Chondrocyte (in vitro differentiated cells): ENCODE data around the gene CELF2. TPM values are rescaled to one million over a fixed set of nuclear protein-coding genes. Genes with fewer than 3 reads are reported as not detected.

Experiments used
- DNase-seq: peaks from one replicate; pipeline ENCODE4 v3.0.0; 2021; ENCODE audit warnings: mixed read lengths, low spot score
- H3K27ac Mint-ChIP-seq: one replicate; pipeline ENCODE4 v1.8.0; 2021; ENCODE audit warnings: mild to moderate bottlenecking, moderate library complexity, mixed read lengths; ENCODE audit not compliant: unreplicated experiment
- H3K27me3 Mint-ChIP-seq: 2 replicates; pipeline ENCODE4 v1.8.0; 2021; ENCODE audit warnings: low read depth, mixed read lengths
- H3K36me3 Mint-ChIP-seq: 2 replicates; pipeline ENCODE4 v1.8.0; 2021; ENCODE audit warnings: low read depth, mixed read lengths
- H3K4me1 Mint-ChIP-seq: 2 replicates; pipeline ENCODE4 v1.8.0; 2021; ENCODE audit warnings: low read depth, mild to moderate bottlenecking, mixed read lengths
- H3K4me3 Mint-ChIP-seq: one replicate; pipeline ENCODE4 v1.8.0; 2021; ENCODE audit warnings: mild to moderate bottlenecking, moderate library complexity, mixed read lengths; ENCODE audit not compliant: unreplicated experiment
- H3K9me3 Mint-ChIP-seq: 2 replicates; pipeline ENCODE4 v1.8.0; 2021; ENCODE audit warnings: low read depth, mixed read lengths
- CTCF ChIP-seq: fragments of 200-600 bp; sonication (generic); IDR thresholded peaks from 2 replicates; pipeline ENCODE4 v1.5.0; 2021; ENCODE audit warnings: antibody characterized with exemption, mild to moderate bottlenecking, moderate library complexity
- total RNA-seq: library from RNA; stranded (reverse); gene quantifications from 3 replicates; pipeline ENCODE4 v1.2.1, GENCODE V29; 2021

The CELF2 gene
- total RNA-seq, 1 donor from 2014 or later = 44.3 TPM

GRCh38 chr10:11329062-11329673 is 311.5 kb downstream of the CELF2 start:
- Mint-ChIP-seq H3K36me3 (peaks cover 9% of the 10 kb centered on the region), H3K27me3 (no peaks in the 10 kb centered on the region), H3K9me3 (no peaks in the 10 kb centered on the region), H3K27ac (peak overlapping the region; percentile 19), H3K4me1 (peaks cover 20% of the 10 kb centered on the region), H3K4me3 (no peak overlapping the region)
- no peak for TF ChIP-seq CTCF
- DNase-seq = no peak

- Mint-ChIP-seq H3K9me3 (no peaks in the 10 kb centered on the region), H3K4me3 (no peak overlapping the region)
- DNase-seq = no peak
Measured at GRCh38 chr10:11330383-11331045, 312.8 kb downstream of the CELF2 start.

GRCh38 chr10:11331046-11331577 is 313.4 kb downstream of the CELF2 start:
- no peak overlapping the region for H3K27ac Mint-ChIP-seq

More at GRCh38 chr10:11330383-11331045, 312.8 kb downstream of the CELF2 start:
- no peak overlapping the region for H3K27ac Mint-ChIP-seq
- no peaks in the 10 kb centered on the region for H3K27me3 Mint-ChIP-seq
- TF ChIP-seq CTCF = no peak
- peaks cover 20% of the 10 kb centered on the region for H3K4me1 Mint-ChIP-seq
- peaks cover 16% of the 10 kb centered on the region for H3K36me3 Mint-ChIP-seq

GRCh38 chr10:11331726-11332125 is 314.1 kb downstream of the CELF2 start:
- DNase-seq = no peak
- Mint-ChIP-seq H3K36me3 (peaks cover 14% of the 10 kb centered on the region), H3K27me3 (peaks cover 1% of the 10 kb centered on the region), H3K4me3 (no peak overlapping the region), H3K27ac (no peak overlapping the region), H3K9me3 (no peaks in the 10 kb centered on the region), H3K4me1 (peaks cover 13% of the 10 kb centered on the region)
- no peak for TF ChIP-seq CTCF

More at GRCh38 chr10:11331046-11331577, 313.4 kb downstream of the CELF2 start:
- TF ChIP-seq CTCF = no peak
- Mint-ChIP-seq H3K27me3 (peaks cover under 1% of the 10 kb centered on the region), H3K36me3 (peaks cover 16% of the 10 kb centered on the region), H3K4me3 (no peak overlapping the region), H3K4me1 (peaks cover 14% of the 10 kb centered on the region), H3K9me3 (no peaks in the 10 kb centered on the region)
- no peak for DNase-seq

- H3K4me1 Mint-ChIP-seq = peaks cover 15% of the 10 kb centered on the region
- H3K27ac Mint-ChIP-seq = no peak overlapping the region
- no peak overlapping the region for H3K4me3 Mint-ChIP-seq
- DNase-seq = no peak
- H3K27me3 Mint-ChIP-seq = peaks cover 1% of the 10 kb centered on the region
- no peak for TF ChIP-seq CTCF
- no peaks in the 10 kb centered on the region for H3K9me3 Mint-ChIP-seq
- H3K36me3 Mint-ChIP-seq = peaks cover 14% of the 10 kb centered on the region
Measured at GRCh38 chr10:11332846-11333245, 315.2 kb downstream of the CELF2 start.
